NCI-H510A treated with DMSO at 0.1 percent for 48 hours (cell line): ENCODE results near the gene LHFPL2.
"Not testable (repeated sequence)": the region's sequence is repeated elsewhere in the genome, so short reads cannot be mapped to it uniquely, and the experiment has no call there.

Experiments
- DNase-seq: peaks from one replicate; lab custom pipeline; 2025; lab: John Stamatoyannopoulos, UW

Gene LHFPL2, protein sequence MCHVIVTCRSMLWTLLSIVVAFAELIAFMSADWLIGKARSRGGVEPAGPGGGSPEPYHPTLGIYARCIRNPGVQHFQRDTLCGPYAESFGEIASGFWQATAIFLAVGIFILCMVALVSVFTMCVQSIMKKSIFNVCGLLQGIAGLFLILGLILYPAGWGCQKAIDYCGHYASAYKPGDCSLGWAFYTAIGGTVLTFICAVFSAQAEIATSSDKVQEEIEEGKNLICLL

DNA sequence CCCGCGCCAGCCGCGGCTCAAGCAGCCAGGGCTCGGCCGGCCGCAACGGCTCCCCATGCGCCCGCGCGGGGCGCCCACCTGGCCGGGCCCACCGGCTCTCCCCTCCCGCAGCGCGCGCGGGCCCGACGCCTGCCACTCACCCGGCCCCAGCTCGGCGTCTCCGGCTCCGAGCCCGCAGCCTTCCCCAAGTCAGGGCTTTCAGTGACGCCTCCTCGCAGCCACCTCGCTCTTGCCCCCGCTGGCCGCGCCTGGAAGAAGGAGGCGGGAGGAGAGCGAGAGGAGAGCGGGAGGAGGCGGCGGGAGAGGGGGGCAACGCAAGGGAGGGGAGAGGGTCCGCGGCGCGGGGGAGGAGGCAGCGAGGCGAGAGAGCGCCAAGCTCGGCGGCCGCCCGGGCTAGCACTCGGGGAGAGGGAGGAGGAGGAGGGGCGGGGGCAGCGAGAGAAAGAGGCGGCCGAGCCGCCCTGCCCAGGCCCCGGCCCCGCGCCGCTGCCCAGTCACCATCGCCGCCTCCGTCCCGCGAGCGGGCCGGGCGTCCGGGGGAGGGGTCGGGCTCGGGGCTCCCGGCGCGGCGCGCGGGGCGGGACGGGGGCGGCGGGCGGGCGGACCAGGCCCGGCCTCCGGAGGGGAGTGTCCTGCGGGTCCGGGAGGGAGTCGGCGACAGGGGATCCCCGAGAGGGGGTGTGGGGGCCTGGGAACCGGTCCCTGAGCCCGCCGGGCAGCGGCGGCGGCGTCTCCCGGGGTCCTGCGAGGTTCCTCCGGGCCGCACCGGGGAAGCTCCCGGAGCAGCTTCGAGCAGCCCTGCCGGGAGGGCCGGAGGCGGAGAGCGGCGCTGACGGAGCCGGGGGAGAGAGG lies at the start of gene LHFPL2:
Gene LHFPL2, minus strand, starts transcription at position 414 of the 852 bp plus-strand sequence. CDS start 138,559 bp downstream, outside the sequence.
- DNase-seq, result peak; percentile 44

DNA sequence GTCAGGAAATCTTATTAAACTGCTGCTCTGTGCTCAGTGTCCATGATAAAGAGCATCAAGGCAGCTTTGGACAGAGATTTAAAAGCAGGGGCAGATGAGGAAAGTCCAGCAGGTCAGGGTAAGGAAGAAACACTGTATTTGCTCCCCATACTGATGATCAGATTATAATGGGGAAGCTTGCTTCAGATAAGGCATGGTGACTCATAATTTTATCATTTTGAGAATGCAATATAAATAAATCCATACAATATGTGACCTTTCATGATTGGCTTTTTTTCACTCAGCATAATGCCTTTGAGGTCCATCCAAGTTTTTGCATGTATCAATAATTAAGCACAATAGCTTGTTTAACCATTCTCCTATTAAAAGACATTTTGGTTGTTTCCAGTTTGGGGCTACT lies 48.1 kb upstream of the LHFPL2 start:
- no peak for DNase-seq

DNA sequence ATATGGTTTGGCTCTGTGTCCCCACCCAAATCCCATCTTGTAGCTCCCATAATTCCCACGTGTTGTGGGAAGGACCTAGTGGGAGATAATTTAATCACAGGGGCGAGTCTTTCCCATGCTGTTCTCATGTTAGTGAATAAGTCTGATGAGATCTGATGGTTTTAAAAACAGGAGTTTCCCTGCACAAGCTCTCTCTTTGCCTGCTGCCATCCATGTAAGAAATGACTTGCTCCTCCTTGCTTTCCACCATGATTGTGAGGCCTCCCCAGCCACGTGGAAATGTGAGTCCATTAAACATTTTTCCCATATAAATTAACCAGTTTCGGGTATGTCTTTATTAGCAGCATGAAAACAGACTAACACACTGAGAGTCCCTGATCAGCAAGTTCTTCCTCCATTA lies 47.5 kb upstream of the LHFPL2 start:
- not testable (repeated sequence) for DNase-seq

DNA sequence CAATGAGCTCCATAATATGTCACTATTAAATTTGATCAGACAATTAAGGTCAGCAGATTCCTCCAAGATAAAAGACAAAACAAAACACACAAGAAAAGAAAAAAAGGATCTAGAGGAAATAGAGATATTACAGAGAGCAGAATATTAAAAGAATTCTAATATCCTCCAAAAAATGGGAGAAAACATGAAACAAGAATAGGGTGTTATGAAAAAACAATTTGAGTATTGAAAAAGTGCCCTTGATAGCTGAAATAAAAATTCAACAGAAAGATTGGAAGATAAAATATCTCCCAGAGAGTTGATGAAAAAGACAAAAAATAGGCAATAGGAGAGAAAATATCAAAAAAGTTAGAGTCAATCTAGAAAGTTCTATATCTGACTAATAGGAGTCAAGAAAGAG lies 44.8 kb upstream of the LHFPL2 start:
- DNase-seq, result no peak

DNA sequence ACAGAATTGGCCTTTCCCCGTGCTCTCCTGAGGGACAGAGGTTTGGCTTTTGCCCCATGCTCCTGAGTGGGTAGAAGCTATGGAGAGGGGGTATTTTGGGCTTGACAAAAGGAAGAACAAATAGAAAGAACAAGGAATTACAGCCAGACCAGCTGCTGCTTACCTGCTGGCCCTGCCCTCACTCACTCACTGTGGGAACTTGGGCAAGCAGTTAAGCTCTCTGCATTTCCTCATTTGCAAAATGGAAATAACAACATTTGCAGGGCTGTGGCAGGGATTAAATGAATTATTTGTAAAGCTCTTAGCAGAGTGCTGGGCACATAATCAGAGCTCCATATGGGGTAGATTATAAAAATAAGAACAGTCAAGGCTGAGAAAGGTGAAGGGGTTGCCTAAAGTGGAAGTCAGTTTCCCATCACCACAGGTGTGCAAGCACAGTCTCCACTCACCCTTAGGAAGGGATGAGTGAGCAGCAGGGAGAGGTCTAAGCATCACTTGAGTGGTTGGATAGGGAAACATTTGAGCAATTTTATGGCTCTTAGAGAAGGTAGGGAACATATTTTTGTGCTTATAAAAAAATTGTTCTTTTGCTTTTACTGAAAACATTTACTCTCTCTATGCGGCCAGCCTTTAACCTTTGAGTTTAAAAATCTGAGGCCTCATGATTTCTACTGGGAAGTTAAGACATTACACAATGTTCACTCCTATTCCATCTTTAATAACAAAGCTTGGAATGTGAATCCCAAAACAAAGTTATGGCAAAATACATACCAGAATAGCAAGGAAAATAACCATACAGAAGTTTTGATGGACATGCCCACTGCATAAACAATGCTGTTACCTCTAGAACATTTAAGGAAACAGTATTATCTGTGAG lies 42.8 kb upstream of the LHFPL2 start:
- peak; percentile 33 for DNase-seq

DNA sequence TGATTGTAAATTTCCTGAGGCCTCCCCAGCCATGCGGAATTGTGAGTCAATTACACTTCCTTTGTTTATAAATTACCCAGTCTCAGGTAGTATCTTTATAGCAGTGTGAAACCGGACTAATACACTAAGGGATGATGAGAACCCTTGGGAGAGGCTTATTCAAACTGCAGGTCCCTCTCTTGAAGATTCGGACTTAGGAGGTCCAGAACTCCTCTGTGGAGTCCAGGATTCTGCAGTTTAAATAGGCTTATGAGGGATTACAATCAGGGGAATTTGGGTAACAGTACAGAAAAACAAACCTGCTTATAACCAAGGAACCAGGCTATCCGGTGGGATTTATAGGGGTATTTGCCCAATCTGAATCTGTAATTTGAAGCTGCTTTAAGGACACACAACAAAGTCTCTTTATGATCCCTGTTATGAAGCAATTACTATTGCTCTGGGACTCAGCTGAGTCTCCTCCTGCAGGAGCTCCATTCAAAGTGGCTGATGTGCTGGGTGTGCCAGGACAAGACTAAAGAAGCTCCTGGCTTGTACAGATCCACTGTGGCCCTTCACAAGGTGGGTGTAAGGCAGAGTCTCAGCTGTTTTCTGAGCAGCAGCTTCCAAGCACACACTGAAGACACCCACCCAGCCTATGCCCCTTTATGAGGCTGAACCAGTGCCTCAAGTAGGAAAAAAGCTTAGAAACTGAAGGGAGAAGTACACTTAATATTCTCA lies 41.8 kb upstream of the LHFPL2 start:
- no peak for DNase-seq

DNA sequence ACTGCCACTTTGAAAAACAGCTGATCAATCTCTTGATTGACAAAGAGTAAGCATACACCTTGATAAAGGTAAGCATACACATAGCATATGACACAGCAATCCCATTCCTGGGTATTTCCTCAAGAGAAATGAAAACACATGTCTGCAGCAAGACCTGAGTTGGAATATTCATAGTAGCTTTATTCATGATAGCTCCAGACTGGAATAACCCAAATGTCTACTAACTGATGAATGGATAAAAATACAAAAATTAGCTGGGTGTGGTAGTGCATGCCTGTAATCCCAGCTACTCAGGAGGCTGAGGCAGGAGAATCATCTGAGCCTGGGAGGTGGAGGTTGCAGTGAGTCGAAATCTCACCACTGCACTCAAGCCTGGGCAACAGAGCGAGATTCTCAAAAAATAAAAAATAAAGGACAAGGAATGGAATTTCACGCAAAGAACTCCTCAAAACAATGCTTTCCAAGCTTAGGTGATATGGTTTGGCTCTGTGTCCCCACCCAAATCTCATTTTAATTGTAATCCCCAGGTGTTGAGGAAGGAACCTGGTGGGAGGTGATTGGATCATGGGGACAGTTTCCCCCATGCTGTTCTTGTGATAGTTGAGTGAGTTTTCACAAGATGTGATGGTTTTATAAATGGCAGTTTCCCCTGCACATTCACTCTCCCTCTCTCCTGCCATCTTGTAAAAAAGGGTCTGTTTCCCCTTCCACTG lies 41.1 kb upstream of the LHFPL2 start:
- DNase-seq, result no peak

DNA sequence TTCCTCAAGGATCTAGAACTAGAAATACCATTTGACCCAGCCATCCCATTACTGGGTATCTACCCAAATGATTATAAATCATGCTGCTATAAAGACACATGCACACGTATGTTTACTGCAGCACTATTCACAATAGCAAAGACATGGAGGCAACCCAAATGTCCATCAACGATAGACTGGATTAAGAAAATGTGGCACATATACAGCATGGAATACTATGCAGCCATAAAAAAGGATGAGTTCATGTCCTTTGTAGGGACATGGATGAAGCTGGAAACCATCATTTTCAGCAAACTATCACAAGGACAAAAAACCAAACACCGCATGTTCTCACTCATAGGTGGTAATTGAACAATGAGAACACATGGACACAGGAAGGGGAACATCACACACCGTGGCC lies 38.9 kb upstream of the LHFPL2 start:
- not testable (repeated sequence) for DNase-seq

DNA sequence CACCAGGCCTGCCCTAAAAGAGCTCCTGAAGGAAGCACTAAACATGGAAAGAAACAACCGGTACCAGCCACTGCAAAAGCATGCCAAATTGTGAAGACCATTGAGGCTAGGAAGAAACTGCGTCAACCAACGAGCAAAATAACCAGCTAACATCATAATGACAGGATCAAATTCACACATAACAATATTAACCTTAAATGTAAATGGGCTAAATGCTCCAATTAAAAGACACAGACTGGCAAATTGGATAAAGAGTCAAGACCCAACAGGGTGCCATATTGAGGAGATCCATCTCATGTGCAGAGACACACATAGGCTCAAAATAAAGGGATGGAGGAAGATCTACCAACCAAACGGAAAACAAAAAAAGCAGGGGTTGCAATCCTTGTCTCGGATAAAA lies 35.3 kb upstream of the LHFPL2 start:
- not testable (repeated sequence) for DNase-seq

DNA sequence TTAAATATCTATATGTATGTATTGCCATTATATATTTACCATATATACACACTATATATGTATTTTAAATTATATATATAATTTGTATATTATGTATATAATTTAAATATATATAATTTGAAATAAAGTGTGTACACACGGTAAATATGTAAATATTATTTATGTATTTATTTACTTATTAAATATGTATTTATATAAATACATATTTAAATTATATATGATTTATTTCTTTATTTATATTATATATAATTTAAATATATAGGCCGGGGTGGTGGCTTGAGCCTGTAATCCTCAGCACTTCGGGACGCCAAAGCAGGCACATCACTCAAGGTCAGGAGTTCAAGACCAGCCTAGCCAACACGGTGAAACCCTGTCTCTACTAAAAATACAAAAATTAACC lies 31.3 kb upstream of the LHFPL2 start:
- no peak for DNase-seq

DNA sequence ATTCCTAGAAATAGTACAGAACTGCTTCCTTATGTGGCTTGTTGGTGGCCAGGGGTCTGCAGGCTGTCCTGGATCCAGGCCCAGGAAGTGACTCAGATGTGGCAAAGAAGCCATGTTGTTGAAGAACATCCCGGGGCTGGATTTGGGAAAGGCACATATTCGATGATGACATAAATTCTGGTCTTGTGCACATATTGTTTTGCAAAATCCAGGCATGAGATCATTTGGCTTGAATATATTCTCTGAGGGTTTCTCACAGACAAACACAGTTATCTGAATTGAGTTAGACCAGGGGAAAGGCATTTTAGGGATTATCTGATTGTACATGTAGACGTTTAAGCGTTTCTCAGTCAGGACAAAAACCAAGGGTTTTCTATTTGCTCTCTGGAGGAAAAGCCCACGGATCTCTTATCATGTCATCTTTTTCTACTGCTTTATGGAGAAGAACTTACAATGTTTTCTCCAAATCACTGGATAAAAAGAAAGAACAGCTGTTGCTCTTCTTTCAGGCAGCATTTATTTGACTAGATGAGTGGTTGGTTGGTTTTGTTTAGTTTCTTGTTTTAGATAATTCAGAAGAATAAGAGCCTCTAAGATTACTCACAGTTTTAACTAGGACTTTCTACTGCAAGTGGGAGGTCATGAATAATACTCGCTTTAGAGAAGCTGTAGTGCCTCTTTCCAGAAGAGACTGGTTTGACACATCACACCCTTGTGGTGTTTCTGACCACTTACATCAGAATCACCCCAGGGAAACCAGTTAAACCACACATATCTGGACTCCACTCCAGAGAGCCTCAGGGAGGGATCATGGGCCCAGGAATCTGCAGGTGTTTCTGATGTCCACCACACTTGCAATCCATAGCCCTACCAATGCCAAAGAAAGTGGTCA lies 29.5 kb upstream of the LHFPL2 start:
- DNase-seq, result no peak

DNA sequence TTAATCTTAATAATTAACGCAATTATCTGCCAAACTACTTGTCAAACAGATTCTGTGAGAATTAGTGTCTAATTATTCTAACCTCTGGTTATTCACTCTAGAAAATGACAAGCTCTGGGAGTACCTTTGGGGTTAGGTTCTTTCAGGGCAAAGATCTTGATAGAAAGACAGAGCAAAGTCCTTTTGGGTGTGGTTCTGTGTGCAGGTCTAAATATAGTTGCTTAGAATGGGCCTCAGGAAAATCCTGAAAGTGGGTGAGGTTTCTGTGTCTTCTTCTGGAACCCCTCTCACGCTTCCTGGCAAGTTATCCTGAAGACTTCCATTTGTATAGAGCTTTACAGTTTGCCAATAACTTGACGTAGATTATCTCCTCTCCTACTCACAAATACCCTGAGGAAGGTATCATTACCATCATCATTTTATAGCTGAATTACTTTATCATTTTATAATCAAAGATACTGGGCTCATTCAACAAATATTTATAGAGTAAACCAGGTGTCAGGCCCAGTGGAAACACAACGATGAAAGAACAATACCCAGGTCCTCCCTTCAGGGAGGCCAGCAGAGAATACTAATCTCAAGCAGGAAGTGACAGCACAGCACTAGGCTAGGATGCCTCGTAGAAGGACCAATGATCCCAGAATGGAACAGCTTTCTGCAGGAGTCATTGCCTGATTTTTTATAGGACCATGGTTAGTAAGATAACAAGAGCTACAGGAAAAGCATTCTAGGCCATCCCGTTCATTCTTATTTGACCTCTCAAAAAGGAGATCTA lies 27.6 kb upstream of the LHFPL2 start:
- DNase-seq, result no peak

DNA sequence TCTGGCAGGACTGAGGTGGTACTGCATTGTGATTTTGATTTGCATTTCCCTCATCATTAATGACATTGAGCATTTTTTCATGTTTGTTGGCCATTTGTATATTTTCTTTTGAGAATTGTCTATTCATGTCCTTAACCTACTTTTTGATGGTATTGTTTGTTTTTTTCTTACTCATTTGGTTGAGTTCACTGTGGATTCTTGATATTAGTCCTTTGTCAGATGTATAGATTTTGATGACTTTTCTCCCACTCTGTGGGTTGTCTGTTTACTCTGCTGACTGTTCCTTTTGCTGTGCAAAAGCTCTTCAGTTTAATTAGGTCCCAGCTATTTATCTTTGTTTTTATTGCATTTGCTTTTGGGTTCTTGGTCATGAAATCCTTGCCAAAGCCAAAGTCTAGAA lies 25.3 kb upstream of the LHFPL2 start:
- DNase-seq, result not testable (repeated sequence)

DNA sequence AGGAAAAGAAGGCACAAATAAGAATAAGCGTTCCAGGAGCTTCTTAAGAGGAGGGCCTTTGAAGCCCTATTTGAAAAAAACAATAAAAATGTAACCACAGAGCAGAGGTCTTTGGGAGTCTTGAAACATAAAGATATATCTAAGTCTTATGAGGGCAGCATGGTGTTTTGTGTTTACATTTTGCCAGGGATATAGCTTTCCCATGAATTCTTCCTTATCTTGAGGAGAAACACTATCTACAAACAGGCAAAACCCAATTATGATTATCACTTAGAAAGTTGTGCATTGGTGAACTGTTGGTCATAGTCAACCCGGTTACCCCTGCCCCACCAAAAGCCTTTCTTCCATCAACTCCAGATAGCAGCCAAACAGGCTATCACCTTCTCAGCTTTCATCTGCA lies 23.6 kb upstream of the LHFPL2 start:
- DNase-seq, result no peak

DNA sequence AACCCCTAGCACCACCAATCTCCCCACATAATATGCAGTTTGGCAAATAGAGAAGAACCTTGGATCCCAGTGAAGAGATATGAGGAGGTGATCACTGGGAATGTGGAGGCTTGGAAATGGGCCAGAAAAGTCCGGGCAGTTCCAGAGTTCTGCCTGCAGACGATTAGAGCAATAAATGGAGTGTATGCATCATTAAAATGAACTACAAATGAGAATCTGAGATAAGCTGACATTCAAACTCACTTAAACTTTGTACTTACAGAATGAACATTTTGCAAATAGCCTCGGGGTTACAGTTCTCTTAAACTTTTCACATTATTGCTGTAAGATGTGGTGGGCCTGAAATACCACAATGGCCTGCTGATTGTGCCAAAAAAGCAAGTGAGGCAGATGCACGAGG lies 23.0 kb upstream of the LHFPL2 start:
- DNase-seq, result no peak

DNA sequence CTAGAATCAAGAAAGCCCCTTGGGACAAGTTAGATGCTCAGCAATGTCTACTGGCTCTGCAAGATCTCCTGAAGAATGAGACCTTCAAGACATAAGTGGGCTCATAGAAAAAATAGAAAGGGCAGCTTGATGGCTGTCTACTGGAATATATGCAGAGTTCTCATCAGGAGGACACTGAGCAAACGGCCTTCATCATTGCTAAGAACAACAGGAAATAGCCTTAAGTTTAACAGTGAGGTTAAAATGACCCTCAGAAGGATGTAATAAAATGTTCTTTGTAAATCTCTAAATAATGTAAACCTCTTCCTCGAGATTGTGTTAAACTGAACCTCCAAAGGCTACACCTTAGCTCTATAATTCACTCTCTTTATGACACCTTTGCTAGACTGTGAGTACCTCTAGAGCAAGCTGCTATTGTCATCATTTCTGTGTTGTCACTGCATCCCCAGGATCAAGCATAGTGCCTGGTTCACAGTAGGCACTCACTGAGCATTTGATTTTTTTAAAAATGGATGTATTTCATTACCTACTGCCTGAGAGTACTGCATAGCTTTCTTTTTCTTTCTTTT lies 22.2 kb upstream of the LHFPL2 start:
- DNase-seq, result no peak

DNA sequence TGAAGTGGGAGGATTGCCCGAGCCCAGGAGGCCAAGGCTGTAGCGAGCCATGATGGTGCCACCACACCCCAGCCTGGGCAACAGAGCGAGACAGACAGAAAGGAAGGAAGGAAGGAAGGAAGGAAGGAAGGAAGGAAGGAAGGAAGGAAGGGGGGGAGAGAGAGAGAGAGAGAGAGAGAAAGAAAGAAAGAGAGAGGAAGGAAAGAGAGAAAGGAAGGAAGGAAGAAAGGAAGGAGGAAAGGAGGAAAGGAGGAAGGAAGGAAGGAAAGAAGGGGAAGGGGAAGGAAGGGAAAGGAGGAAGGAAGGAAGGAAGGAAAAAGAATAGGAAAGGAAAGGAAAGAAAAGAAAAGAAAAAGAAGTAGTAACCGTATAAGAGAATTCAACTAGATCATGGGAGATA lies 20.8 kb upstream of the LHFPL2 start:
- DNase-seq, result no peak

DNA sequence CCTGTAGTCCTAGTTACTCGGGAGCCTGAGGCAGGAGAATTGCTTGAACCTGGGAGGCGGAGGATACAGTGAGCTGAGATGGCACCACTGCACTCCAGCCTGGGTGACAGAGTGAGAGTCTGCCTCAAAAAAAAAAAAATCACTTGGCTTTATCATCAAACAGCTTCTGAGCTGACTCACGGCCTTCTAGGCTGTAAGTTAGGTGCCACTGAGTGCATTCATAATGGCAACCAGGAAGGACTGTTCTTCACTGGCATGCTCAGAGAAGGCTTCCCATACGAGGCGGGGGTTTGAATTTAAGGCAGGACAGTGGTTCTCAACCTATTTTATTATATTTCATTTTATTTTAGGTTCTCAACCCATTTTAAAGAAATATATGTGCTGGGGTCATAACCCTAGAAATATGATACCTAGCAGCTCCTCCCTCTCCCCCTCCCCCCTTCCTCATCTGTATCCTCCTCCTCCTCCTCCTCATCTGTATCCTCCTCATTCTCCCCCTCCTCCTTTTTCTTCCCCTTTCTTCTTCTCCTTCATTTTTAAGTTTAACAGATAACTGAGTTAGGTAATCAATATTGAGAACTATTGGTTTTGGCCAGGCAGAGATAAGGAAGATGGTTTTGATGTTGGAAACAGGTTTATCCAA lies 19.0 kb upstream of the LHFPL2 start:
- DNase-seq, result no peak

DNA sequence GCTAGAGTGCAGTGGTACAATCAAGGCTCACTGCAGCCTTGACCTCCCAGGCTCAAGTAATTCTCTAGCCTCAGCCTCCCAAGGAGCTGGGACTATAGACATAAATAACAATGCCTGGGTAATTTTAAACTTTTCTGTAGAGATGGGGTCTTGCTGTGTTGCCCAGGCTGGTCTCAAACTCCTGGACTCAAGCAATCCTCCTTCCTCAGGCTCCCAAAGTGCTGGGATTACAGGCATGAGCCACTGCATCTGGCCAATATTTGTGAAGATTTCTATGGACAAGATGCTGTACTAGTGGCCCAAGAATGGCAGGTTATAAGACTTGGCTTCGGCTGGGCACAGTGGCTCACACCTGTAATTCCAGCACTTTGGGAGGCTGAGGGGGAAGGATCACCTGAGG lies 18.4 kb upstream of the LHFPL2 start:
- DNase-seq, result not testable (repeated sequence)
